GM18511 (cell line): ENCODE measurements around the gene LDLRAD3.

Source experiments
- ATAC-seq: cut with Tn5 transposase; IDR thresholded peaks from one replicate; pipeline ENCODE4 v1.9.1; 2021; ENCODE audit warnings: mild to moderate bottlenecking, moderate library complexity; ENCODE audit not compliant: unreplicated experiment

Gene LDLRAD3

DNA sequence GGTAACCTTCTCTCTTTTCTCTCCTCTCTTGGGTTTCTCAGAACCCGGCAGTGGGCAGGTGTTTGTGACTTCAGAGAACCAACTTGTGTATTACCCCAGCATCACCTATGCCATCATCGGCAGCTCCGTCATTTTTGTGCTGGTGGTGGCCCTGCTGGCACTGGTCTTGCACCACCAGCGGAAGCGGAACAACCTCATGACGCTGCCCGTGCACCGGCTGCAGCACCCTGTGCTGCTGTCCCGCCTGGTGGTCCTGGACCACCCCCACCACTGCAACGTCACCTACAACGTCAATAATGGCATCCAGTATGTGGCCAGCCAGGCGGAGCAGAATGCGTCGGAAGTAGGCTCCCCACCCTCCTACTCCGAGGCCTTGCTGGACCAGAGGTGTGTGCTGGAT lies 283.2 kb downstream of the LDLRAD3 start:
- ATAC-seq = no peak

GRCh38 chr11:36228689-36229088 lies 284.8 kb downstream of the LDLRAD3 start:
- ATAC-seq = no peak

- ATAC-seq = no peak
Observed at GRCh38 chr11:36229091-36229705, 285.3 kb downstream of the LDLRAD3 start.

DNA sequence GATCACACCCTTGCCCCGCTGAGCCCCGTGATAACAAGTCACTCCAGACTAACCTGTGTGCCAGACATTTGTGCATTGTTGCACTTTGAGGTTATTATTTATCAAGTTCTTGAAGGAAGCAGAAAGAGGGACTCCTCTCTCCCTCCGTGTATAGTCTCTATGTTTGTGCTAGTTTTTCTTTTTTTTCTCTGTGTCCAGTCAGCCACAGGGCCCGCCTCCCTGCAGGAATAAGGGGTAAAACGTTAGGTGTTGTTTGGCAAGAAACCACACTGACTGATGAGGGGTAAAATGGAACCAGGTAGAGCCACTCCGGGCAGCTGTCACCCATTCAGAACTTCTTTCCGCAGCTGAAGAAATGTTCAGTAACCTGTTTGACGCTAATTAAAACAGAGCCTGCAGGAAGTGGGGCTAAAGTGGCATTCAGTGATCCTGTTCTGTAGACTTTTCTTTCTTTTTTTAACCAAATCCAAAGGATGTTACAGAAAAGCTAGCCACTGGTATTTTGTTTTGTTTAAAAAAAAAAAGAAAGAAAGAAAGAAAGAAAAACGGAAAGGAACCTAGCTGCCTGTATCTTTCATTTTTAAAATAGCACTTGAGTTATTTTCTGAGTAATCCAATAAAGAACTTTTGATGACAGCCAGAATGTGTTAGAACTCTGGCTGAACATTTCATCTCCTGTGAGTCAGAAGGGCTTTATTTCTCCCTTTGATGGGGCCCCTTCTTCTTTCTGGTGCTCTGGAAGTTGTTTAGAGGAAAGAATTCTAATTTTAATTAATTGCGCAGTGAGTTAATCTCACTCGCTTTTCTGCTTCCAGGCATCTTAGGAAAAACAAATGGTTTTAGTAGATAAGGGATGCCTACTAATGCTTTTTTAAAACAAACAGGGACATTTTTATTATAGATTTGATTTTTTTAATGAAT lies 287.2 kb downstream of the LDLRAD3 start:
- no peak for ATAC-seq

DNA sequence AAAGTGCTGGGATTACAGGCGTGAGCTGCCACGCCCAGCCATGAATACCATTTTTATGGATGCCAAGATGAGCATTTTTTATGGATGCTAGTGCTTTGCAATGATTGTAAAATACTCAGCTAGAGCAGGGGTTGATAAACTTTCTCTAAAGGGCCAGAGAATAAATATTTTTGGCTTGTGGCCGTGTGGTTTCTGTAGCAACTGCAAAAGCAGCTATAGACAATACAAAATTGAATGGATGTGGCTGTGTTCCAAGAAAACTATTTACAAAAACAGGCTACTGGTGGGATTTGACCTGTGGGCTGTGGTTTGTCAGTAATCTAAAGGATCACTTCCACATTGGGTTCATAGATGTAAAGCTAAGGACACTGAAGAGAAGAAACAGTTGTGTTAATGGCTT lies 289.3 kb downstream of the LDLRAD3 start:
- no peak for ATAC-seq

- no peak for ATAC-seq
Observed at GRCh38 chr11:36234825-36235224, 291.0 kb downstream of the LDLRAD3 start.

GRCh38 chr11:36235750-36236149 lies 291.9 kb downstream of the LDLRAD3 start:
- ATAC-seq = no peak

- no peak for ATAC-seq
Observed at GRCh38 chr11:36237391-36237790, 293.5 kb downstream of the LDLRAD3 start.

GRCh38 chr11:36238036-36238631 lies 294.3 kb downstream of the LDLRAD3 start:
- no peak for ATAC-seq

- ATAC-seq = no peak
Observed at GRCh38 chr11:36238881-36239280, 295.0 kb downstream of the LDLRAD3 start.

DNA sequence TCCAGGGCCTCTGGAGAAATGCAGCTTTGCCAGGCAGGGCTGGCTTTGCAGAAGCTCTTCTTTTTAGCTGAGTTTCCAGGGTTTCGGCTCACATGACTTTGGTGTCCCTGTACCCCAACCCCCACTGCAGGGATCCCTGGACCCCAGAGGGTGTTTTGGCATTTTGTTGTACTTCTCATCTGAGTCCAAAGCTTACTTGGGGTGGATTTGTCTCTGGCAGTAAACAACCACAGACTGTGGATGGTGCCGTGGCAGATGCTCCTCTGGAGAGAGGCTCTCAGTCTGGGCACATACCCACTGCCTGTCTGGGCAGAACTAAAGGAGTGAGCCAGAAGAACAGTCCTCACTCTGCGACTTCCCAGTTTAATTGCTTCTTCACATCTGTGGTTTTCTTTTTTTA lies 295.8 kb downstream of the LDLRAD3 start:
- ATAC-seq = no peak

DNA sequence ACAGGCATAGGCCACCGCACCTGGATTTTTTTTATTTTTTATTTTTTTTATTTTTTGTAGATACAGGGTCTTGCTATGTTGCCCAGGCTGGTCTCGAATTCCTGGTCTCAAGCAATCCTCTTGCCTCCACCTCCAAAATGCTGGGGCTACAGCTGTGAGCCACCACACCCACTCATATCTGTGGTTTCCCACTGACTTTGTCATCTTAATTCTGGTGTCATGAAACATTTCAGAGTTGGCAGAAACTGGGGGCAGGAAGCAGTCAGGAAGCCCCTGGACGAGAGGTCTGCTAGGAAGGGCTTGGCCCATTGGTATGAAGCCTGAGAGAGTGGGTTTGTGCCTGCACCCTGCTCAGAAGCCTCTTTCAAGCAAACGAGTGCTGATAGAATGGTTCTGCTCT lies 296.3 kb downstream of the LDLRAD3 start:
- no peak for ATAC-seq

GRCh38 chr11:36240801-36241200 lies 296.9 kb downstream of the LDLRAD3 start:
- ATAC-seq = no peak

DNA sequence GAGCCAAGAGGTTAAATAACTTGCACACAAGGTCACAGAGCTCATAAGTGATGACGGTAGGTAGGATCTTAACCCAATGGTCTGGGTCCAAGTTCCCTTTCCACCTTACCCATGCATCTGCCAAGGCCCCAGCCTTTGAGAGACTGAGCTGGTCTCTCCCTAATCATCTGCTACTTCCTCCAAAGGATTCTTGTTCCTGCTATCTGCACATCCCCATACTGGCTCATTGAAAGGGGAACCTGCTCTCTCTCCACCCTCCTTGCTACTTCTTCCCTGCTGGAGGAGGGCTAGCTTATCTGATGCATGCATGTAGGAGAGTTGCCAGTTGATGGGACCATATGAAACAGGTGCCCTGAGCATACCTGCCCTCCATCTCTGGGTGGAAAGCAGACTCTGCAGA lies 297.6 kb downstream of the LDLRAD3 start:
- no peak for ATAC-seq

GRCh38 chr11:36243641-36244040 lies 299.8 kb downstream of the LDLRAD3 start:
- no peak for ATAC-seq

DNA sequence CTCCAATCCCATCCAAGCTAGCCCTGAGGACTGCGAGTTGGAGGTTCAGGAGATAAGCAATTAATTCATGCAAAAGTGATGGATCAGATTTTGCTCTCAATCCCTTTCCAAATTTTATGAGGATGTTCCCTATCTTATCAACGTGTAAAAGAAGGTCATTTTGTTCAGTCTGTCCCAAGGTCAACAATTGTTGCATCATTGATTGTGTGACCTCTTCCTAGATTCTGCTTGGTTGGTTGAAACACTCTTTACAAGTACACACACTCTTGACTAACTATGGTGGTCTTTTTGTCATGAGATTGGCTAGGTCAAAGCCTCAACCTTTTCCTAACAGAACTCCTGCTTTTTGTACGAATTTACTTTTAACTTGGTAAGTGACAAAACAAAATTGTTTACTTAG lies 303.6 kb downstream of the LDLRAD3 start:
- no peak for ATAC-seq

DNA sequence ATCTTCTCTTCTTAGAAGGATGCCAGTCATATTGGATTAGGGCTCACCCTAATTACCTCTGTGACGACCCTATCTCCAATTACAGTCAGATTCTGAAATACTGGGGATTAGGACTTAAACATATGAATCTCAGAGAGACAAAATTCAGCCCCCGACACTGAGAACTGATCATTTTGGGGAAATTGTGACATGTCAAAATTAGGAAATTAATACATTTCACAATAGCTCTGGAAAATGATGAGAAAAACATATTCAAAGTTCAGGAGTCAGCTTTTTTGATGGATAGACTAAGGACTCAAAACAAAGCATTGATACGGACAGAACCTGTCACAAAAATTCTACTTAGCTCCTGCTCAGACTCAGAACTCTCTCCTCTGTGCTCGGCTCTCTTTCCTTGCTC lies 304.6 kb downstream of the LDLRAD3 start:
- no peak for ATAC-seq

- ATAC-seq = peak; percentile 64
Observed at GRCh38 chr11:36249246-36249645, 305.4 kb downstream of the LDLRAD3 start.

DNA sequence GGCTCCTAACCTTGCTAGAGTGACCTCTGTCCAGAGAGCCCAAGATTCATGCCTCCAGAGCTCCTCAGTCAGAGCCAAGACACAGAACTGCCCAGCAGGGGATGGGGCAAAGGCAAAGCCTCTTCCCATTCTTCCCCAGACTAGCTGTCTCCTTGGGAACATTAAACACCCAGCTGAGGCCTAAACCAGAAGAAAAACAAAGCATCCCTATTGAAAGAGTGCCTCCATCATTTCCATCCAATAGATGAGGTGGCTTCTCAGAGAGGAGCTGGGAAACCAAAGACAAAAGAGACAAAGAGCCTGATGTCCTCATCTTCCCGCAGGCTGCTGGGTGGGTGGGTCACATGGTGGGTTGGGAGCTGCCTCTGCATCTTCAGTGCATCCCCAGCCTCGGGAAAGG lies 308.0 kb downstream of the LDLRAD3 start:
- ATAC-seq = no peak

- ATAC-seq = no peak
Observed at GRCh38 chr11:36253238-36253637, 309.4 kb downstream of the LDLRAD3 start.

DNA sequence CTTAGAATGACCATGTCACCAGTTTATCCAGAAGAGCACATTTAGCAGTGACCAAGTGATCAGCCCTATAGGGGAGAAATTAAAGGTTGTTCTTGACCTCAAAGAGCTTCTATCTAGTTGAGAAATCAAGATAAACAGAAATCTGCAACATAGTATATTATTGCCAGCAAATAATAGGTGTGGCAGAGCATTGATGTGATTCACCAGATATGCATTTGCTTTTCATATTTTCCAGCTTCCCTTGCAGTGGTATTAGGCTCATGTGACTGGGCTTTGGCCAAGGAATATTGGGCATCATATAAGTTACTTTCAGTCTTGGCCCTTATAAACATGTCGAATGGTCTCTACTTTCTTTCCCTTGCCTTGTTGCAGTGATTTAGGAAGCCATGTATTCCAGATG lies 310.9 kb downstream of the LDLRAD3 start:
- no peak for ATAC-seq

- no peak for ATAC-seq
Observed at GRCh38 chr11:36257351-36257750, 313.5 kb downstream of the LDLRAD3 start.
